ENCODE measurements around the gene JAZF1. TPM values are rescaled to one million over a fixed set of nuclear protein-coding genes. Genes with fewer than 3 reads are reported as not detected.

Gene JAZF1
- total and polyA plus RNA-seq, 2 experiments from 2014 or later, result 9.8 to 12.3 TPM

DNA sequence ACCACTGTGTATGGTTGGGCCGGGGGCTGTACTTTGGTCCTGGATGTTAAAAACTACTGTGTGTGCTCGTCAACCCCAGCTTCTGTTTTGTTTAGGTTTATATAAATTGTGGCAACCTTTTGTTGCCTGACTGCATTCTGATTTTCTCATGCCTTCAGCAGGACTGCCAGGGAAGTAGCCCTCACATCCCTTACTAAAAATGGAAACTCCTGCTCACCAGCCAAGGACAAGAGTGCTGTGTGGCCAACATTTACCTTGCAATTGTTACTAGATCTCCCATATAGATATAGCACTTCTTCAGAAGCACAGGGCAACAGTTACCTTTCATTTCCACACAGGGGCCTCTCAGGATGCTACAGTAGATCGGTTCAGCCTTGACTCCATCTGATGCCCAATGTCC, 266.2 kb downstream of the JAZF1 start:
- H3K27ac ChIP-seq, result no peak overlapping the region
- TF ChIP-seq, protein P1, sequence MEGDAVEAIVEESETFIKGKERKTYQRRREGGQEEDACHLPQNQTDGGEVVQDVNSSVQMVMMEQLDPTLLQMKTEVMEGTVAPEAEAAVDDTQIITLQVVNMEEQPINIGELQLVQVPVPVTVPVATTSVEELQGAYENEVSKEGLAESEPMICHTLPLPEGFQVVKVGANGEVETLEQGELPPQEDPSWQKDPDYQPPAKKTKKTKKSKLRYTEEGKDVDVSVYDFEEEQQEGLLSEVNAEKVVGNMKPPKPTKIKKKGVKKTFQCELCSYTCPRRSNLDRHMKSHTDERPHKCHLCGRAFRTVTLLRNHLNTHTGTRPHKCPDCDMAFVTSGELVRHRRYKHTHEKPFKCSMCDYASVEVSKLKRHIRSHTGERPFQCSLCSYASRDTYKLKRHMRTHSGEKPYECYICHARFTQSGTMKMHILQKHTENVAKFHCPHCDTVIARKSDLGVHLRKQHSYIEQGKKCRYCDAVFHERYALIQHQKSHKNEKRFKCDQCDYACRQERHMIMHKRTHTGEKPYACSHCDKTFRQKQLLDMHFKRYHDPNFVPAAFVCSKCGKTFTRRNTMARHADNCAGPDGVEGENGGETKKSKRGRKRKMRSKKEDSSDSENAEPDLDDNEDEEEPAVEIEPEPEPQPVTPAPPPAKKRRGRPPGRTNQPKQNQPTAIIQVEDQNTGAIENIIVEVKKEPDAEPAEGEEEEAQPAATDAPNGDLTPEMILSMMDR (IDR thresholded peaks at IDR 0.05; ENCODE audit: low read depth, low read length), result no peak
- no peak overlapping the region for H3K4me3 ChIP-seq

DNA sequence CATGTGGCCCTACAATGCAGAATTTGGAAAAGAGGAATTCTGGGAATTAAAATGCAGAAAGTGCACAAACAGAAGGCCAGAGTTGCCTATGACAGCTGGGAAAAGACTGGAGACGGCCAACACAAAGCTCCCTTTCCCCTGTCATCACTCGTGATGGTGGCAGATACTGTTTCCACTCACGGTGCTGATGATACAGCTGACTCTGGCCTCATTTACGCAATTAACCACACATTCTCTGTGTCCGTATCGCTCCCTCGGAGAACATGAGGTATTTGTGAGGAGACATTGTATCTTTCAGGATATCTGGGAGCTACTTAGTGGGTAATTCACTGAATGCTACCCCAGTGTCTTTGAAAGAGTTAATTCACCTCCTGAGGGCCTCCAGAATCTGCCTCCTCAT, 267.8 kb downstream of the JAZF1 start:
- Histone ChIP-seq H3K9me3 (ENCODE audit: low read depth) (no peaks in the 10 kb centered on the region), H3K27ac (no peak overlapping the region), H3K4me1 (ENCODE audit: low read depth) (no peaks in the 10 kb centered on the region), H3K27me3 (no peaks in the 10 kb centered on the region), H3K36me3 (no peaks in the 10 kb centered on the region), H3K4me3 (no peak overlapping the region)
- peak in 1 of 2 donors; percentile 26 for DNase-seq (ENCODE audit: low read depth in 1 of 2, low spot score in 1 of 2)
- TF ChIP-seq, protein P1 (IDR thresholded peaks at IDR 0.05; ENCODE audit: low read depth, low read length), result no peak

More for the DNA sequence above, 266.2 kb downstream of the JAZF1 start:
- no peaks in the 10 kb centered on the region for H3K4me1 ChIP-seq (ENCODE audit: low read depth)
- H3K9me3 ChIP-seq (ENCODE audit: low read depth), result no peaks in the 10 kb centered on the region
- no peaks in the 10 kb centered on the region for H3K27me3 ChIP-seq
- DNase-seq (ENCODE audit: low read depth in 1 of 2, low spot score in 1 of 2), result no peak
- no peaks in the 10 kb centered on the region for H3K36me3 ChIP-seq

DNA sequence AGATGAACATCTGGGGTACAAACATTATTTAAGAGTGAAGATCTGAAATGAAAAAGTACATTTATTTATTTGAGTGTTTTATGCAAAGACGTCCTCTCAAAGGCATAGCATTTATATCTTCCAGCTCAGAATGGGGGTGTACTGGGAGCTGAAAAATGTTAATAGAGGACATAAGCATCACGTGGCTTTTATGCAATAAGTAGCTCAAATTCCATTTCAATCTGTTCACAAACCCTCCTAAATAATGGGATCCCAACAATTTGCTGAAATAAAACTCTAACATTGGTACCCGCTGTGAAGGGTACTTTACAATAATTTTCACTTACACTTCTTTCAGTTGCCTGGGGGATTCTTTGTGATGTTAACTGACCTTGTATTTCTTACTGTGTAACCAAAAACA, 268.7 kb downstream of the JAZF1 start:
- TF ChIP-seq, protein P1 (IDR thresholded peaks at IDR 0.05; ENCODE audit: low read depth, low read length), result no peak
- Histone ChIP-seq H3K27me3 (no peaks in the 10 kb centered on the region), H3K36me3 (no peaks in the 10 kb centered on the region), H3K9me3 (ENCODE audit: low read depth) (no peaks in the 10 kb centered on the region), H3K4me3 (no peak overlapping the region), H3K4me1 (ENCODE audit: low read depth) (no peaks in the 10 kb centered on the region), H3K27ac (no peak overlapping the region)
- DNase-seq (ENCODE audit: low read depth in 1 of 2, low spot score in 1 of 2), result no peak

DNA sequence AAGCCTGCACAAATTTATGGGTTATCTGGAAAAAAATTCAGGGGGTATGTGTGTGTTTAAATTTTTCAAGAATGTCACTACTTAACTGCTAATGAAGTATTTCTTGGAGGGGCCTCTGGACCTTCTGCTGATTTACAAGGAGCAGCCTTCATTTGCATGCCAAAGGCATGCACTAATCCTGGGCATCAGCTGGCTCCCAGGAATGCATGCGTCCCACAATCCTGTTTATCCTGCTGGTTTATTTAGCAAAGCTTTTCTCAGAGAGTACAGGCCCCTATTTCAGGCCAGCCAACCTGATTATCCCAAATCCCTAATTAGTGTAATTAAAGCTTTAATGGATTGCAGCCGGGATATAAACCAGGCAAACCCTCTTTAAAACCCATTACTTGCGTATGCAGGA, 270.3 kb downstream of the JAZF1 start:
- H3K4me3 ChIP-seq, result no peak overlapping the region
- H3K4me1 ChIP-seq (ENCODE audit: low read depth), result no peaks in the 10 kb centered on the region
- DNase-seq (ENCODE audit: low read depth in 1 of 2, low spot score in 1 of 2), result no peak
- H3K27ac ChIP-seq, result no peak overlapping the region
- no peaks in the 10 kb centered on the region for H3K27me3 ChIP-seq
- H3K9me3 ChIP-seq (ENCODE audit: low read depth), result no peaks in the 10 kb centered on the region
- H3K36me3 ChIP-seq, result no peaks in the 10 kb centered on the region
- TF ChIP-seq, protein P1 (IDR thresholded peaks at IDR 0.05; ENCODE audit: low read depth, low read length), result no peak

DNA sequence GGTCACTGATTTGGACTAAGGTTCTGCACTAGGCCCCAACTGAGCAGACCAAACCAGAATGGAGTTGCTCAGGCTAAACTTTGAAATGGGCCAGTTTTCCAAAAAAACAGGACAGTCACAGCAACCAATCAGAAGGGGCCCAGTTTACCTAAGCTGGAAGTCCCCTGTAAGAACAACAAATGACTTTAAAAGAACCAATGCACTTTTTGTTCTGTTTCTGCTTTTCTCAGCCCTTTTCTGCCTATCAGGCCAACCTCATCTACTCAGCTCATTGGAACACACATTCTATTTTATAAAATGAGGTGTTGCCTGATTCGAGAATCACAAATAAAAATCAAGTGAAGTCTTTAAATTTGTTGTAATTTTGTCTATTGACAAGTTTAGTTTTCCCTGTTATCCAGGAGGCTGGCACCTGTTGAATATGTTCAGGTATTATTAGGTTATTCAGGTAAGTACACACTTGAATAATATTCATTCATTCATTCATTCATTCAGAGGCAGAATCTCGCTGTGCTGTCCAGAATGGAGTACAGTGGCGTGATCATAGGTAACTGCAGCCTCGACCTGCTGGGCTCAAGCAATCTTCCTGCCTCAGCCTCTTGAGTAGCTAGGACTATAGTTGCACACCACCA, 271.9 kb downstream of the JAZF1 start:
- H3K4me3 ChIP-seq, result no peak overlapping the region
- no peaks in the 10 kb centered on the region for H3K9me3 ChIP-seq (ENCODE audit: low read depth)
- TF ChIP-seq, protein P1 (IDR thresholded peaks at IDR 0.05; ENCODE audit: low read depth, low read length), result no peak
- no peak overlapping the region for H3K27ac ChIP-seq
- no peaks in the 10 kb centered on the region for H3K27me3 ChIP-seq
- DNase-seq (ENCODE audit: low read depth in 1 of 2, low spot score in 1 of 2), result no peak
- no peaks in the 10 kb centered on the region for H3K4me1 ChIP-seq (ENCODE audit: low read depth)
- H3K36me3 ChIP-seq, result no peaks in the 10 kb centered on the region

Measured in cardiac muscle cell (in vitro differentiated cells and primary cell).